Measurements from ENCODE around the gene CASR.

Gene CASR

DNA sequence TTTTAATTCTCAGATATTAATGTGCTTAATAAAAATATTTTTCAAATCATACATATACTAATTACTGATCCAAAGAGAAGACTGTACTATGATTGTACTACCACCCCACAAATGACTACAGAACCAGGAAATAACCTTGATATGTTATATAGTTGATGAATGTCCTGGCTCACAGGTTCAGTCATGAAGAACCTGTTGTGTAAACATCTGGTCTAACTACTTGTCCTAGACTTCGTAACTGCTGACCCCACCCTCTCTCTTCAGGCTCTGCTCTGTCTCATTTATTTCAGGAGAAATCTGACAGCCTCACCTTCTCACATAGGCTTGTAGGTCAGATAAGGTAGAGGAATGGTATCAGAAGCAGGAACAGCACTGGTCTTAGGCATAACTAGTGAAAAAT, 126.9 kb downstream of the CASR start:
- DNase-seq, result no peak

DNA sequence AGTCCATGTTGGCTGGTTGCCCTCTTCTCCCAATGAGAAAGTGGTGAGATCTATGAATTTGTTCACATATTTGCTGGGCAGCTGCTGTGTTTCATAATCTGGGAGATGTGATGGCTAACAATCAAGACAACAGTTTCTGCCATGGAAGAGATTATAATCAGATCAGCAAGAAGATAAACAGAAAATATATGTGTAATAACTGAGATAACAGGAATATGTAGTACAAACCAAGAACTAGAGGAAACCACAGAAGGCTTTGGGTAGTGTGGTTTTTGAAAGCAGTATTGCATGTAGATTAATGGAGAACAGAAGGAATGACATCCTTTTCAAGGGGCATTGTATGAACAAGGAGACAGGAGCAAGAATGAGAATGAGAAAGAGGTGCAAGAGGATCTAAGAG, 129.4 kb downstream of the CASR start:
- no peak for DNase-seq

DNA sequence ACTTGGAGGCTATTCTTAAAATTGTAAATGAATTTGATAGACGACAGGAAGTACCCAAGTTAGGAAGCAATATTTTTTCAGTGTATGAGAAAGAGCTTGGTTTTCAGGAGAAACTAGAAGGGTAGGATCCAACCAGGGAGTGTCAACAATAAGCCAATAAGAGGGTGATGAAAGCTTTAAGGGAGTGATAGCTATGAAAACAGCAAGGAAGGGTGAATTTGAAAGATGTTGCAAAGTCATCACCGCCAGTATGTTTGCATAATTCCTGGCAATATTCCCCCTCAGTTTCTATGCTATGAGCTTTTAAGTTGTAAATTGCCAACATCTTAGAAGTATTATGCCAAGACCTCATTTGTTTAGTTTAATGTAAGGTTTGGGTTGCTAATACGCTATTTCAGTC, 129.8 kb downstream of the CASR start:
- no peak for DNase-seq

DNA sequence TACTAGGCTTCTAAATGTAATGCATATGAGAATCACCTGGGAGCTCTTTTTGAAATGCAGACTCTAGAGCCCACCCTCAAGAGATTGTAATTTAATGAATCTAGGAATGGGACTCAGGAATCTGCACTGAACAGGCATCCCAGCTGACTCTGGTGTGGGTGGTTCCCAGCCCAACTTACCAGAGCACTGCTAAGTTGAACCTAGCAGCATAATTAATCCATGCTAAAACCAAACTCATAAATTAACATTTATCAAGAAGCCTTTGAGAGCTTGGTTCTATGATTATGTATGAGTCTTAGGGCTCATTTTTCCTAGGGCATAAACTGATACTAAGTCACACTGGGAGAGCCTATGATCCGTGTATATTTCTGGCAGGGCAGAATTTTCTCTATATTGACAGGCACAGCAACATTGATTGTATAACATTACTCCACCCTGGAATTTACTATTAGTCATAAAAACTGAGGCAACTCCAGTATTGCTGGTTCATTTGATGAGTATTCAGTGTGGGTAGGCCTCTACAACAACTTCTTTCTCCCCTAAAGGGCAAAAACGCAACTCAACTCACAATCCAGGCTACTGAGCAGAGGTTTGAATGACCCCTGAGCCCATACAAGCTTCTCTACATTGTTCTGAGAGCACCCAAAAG, 130.9 kb downstream of the CASR start:
- no peak for DNase-seq

DNA sequence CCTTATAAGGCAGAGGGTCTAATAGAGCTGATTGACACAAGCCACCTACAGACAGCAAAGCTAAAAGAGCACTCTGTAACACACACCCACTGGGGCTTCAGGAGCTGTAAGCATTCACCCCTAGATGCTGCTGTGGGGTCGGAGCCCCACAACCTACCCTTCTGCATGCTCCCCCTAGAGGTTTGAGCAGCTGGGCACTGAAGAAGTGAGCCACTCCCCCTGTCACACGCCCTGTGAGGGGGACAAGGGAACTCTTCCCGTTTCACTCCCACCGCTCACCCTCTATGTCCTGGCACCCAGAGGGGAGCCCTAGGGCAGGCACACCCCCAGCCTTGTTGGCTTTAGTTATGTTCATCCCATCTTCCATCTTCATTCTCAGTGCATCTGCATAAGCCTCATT, 132.2 kb downstream of the CASR start:
- no peak for DNase-seq

DNA sequence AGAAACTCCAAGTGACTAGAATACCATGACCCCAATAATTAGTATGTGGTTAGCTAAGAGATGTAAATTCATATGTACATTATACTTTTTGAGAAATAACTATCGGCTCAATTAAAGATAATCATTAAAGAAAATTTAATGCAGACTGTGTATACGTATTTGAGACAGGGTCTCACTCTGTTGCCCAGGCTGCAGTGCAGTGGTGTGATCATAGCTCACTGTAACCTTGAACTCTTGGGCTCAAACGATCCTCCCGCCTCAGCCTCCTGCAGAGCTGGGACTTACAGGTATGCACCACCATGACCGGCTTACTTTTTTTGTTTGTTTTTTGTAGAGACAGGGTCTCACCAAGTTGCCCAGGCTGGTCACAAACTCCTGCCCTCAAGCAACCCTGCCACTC, 132.9 kb downstream of the CASR start:
- no peak for DNase-seq

DNA sequence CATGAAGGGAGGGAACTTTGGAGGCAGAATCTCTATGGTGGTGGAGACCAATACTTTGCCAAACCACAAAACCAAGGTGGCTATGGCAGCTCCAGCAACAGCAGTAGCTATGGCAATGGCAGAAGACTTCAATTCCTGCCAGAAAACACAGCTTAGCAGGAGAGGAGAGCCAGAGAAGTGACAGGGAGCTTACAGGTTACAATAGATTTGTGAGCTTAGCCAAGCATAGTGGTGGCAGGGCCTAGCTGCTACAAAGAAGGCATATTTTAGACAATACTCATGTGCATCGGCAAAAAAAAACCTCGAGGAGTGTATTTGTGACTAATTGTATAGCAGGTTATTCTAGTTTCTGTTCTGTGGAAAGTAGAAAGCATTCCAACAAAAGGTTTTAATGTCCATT, 135.2 kb downstream of the CASR start:
- DNase-seq, result no peak

DNA sequence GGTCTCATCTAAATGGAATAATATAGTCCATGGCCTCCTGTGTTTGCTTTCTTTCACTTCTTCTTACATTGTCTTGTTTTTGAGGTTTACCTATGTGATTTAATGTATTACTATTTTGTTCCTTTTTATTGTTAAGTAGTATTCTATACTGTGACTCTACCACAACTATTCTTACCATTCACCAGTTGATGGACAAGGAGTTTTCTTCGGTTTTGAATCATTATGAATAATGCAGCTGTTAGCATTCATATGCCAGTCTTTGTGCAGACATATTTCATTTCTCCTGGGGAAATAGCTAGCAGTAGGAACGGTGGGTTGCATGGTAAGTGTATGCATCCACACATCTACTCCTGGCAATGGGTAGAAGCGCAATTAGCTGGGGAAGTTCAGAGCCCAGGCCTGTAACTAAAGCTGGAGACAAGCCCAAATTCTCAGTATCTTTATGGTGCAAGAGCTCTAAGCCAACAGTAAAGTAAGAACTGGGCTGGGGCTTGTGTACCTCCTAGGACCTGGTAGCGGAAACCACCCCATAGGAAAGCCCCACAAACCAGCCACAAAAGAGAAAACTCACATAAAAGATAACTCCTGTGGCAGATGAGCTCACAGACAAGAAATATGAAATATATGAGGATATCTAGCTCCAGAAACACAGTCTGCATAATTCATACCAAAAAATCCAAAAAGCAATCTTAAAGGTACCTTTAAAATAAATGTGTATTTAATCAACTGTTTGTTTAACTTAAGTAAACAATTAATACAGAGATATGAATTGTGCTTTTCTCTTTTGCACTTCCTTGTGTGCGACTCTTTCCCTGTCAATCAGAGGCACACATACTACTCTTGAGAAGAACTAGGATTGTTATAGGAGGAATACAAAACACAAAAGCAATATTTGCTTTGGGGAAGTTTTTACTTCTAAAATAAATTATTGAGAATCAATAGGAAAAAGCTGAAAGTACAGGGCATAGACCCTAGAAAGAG, 138.9 kb downstream of the CASR start:
- no peak for DNase-seq

DNA sequence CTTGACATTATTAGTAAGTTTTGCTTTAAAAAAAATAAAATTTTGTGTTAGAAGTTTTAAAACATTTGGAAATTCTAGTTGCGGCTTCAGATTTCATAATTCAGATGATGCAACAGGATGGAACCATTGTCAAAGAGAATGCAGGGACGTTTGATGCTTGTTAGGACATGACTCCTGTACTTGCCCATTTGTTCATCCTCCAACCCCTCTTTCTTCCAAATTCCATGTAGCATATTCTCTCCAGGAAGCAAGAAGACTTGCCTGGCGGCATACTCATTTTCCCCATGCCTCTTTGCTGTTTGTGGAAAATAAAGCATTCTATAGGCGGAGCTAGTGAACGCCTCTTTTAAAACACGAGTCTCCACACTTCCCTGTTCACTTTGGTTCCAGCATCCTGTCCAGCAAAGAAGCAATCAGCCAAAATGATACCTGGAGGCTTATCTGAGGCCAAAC, 141.4 kb downstream of the CASR start, which contains the start of gene CSTA:
Gene CSTA, plus strand, starts transcription at position 378 of the 453 bp plus-strand sequence. Its CDS starts 45 bp downstream, at position 423.
- DNase-seq, result no peak

DNA sequence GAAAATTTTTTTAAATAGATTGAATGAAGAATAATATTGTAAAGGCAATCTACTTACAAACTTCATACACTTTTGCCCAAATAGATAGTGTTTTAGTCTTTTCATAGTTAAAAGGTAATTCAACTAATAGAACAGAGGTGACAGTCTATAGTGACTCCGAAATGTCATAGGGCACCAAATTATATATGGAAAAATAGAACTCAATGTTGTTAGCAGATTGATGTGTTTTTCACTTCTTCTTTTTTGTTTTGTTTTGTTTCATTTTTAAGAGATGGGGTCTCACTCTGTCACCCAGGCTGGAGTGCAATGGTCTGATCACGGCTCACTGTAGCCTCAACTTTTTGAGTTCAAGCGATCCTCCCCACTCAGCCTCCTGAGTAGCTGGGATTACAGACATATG, 142.3 kb downstream of the CASR start:
- no peak for DNase-seq

DNA sequence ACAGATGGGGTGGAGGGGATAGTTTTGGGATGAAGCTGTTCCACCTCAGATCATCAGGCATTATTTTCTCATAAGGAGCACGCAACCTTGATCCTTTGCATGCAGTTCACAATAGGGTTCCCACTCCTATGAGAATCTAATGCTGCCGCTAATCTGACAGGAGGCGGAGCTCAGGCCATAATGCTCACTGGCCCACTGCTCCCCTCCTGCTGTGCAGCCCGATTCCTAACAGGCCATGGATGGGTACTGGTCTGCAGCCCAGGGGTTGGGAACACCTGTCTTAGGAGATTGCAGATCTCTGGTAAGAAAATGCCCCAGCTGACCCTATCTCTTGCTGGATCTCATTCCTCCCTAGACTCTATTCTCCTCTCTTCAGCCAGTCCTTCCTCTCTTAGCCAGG, 148.4 kb downstream of the CASR start:
- peak; percentile 6 for DNase-seq

DNA sequence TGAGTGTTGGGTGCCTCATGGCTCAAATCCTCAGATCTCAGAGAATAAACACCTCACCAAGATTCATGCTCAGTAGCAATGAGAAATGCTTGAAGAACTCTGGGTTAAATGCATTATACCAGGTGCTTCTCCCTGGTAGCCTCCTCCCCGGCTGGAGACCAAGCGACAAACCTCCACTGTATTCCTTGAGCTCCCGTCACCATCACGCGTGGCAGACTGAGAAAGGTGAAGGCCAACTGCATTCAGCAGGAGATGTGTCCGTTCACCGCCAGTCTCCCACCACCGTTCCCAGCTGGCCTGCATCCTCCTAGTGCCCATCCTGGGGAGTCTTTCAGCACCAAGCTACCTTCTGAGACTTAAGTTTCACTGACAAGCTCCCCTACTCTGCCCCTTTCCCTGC, 149.1 kb downstream of the CASR start:
- DNase-seq, result no peak

All from eye (tissue), 1 donor.